ENCODE data around the gene MCC.

GRCh38 chr5:113067635-113068344 is 420.5 kb downstream of the MCC start:
- TF ChIP-seq CTCF (conservative IDR thresholded peaks at IDR 0.05 in 1 of 2, IDR thresholded peaks at IDR 0.05 in 1 of 2; ENCODE audit: low read depth in 1 of 2, low read length in 2 of 2): no peak
- TF ChIP-seq EZH2 (IDR thresholded peaks at IDR 0.05; ENCODE audit: low read length, missing control alignments): no peak
